Measurements from ENCODE around the gene CPA2.

GRCh38 chr7:130303982-130304381 lies 37.3 kb downstream of the CPA2 start:
- no peak for TF ChIP-seq POU2F2 (IDR thresholded peaks at IDR 0.05; ENCODE audit: low read depth, low read length)
- no peak for TF ChIP-seq POLR2AphosphoS5 (IDR thresholded peaks at IDR 0.05; ENCODE audit: low read depth, low read length)
- TF ChIP-seq POLR2A (IDR thresholded peaks at IDR 0.05; ENCODE audit: low read depth, low read length): no peak
- no peak for TF ChIP-seq SPI1 (IDR thresholded peaks at IDR 0.05; ENCODE audit: low read depth, low read length)
